T-helper 2 cell treated with Interferon-gamma antibody and Interleukin-4, amounts not matched to agents 5 μg/mL and 100 μg/mL, for 36 hours (primary cell): ENCODE data around the gene VPS35.

Source experiments
- DNase-seq: peaks from one replicate; pipeline ENCODE4 v3.0.0; 2021; ENCODE audit warnings: low spot score
- H3K27ac Mint-ChIP-seq: one replicate; pipeline ENCODE4 v1.8.0; 2021; ENCODE audit warnings: mild to moderate bottlenecking, mixed read lengths
- H3K27me3 Mint-ChIP-seq: one replicate; pipeline ENCODE4 v1.8.0; 2021; ENCODE audit warnings: low read depth, mixed read lengths
- H3K36me3 Mint-ChIP-seq: one replicate; pipeline ENCODE4 v1.8.0; 2021; ENCODE audit warnings: low read depth, mixed read lengths
- H3K4me1 Mint-ChIP-seq: one replicate; pipeline ENCODE4 v1.8.0; 2021; ENCODE audit warnings: low read depth, mixed read lengths
- H3K4me3 Mint-ChIP-seq: one replicate; pipeline ENCODE4 v1.8.0; 2022; ENCODE audit warnings: mild to moderate bottlenecking, moderate library complexity, mixed read lengths
- H3K9me3 Mint-ChIP-seq: one replicate; pipeline ENCODE4 v1.8.0; 2021; ENCODE audit warnings: mixed read lengths

Gene VPS35

GRCh38 chr16:46621934-46622676 lies 66.9 kb downstream of the VPS35 start:
- no peaks in the 10 kb centered on the region for H3K27me3 Mint-ChIP-seq
- H3K27ac Mint-ChIP-seq, result peak overlapping the region; percentile 99
- peaks cover 24% of the 10 kb centered on the region for H3K4me1 Mint-ChIP-seq
- H3K4me3 Mint-ChIP-seq, result peak overlapping the region; percentile 97
- peaks cover 18% of the 10 kb centered on the region for H3K36me3 Mint-ChIP-seq
- DNase-seq, result no peak
- no peaks in the 10 kb centered on the region for H3K9me3 Mint-ChIP-seq

GRCh38 chr16:46621006-46621933 lies 67.7 kb downstream of the VPS35 start, which contains the start of gene SHCBP1:
Gene SHCBP1, minus strand, starts transcription at chr16:46621379. Its CDS starts 20 bp downstream, at chr16:46621359.
- H3K27ac Mint-ChIP-seq, result peak within 1 kb of the TSS; percentile 99
- peak within 1 kb of the TSS; percentile 97 for H3K4me3 Mint-ChIP-seq
- H3K36me3 Mint-ChIP-seq, result peaks cover 22% of the 10 kb centered on the region
- peak; percentile 87 for DNase-seq
- H3K9me3 Mint-ChIP-seq, result no peaks in the 10 kb centered on the region
- peaks cover 25% of the 10 kb centered on the region for H3K4me1 Mint-ChIP-seq
- no peaks in the 10 kb centered on the region for H3K27me3 Mint-ChIP-seq

GRCh38 chr16:46620266-46621005 lies 68.5 kb downstream of the VPS35 start:
- Mint-ChIP-seq H3K36me3 (peaks cover 28% of the 10 kb centered on the region), H3K27me3 (no peaks in the 10 kb centered on the region), H3K4me1 (peaks cover 29% of the 10 kb centered on the region), H3K4me3 (peak overlapping the region; percentile 97), H3K27ac (peak overlapping the region; percentile 99), H3K9me3 (no peaks in the 10 kb centered on the region)
- DNase-seq, result no peak

- no peak for DNase-seq
- Mint-ChIP-seq H3K27ac (peak overlapping the region; percentile 20), H3K27me3 (no peaks in the 10 kb centered on the region), H3K9me3 (no peaks in the 10 kb centered on the region), H3K36me3 (peaks cover 34% of the 10 kb centered on the region), H3K4me3 (no peak overlapping the region), H3K4me1 (peaks cover 32% of the 10 kb centered on the region)
Observed at GRCh38 chr16:46618516-46618915, 70.5 kb downstream of the VPS35 start.

GRCh38 chr16:46614006-46614405 lies 75.0 kb downstream of the VPS35 start:
- H3K27ac Mint-ChIP-seq, result no peak overlapping the region
- H3K9me3 Mint-ChIP-seq, result no peaks in the 10 kb centered on the region
- no peak overlapping the region for H3K4me3 Mint-ChIP-seq
- peaks cover 37% of the 10 kb centered on the region for H3K36me3 Mint-ChIP-seq
- no peaks in the 10 kb centered on the region for H3K27me3 Mint-ChIP-seq
- DNase-seq, result no peak
- H3K4me1 Mint-ChIP-seq, result peaks cover 10% of the 10 kb centered on the region

- Mint-ChIP-seq H3K4me3 (no peak overlapping the region), H3K27ac (no peak overlapping the region), H3K4me1 (peaks cover 8% of the 10 kb centered on the region), H3K9me3 (no peaks in the 10 kb centered on the region), H3K27me3 (no peaks in the 10 kb centered on the region), H3K36me3 (peaks cover 35% of the 10 kb centered on the region)
- DNase-seq, result no peak
Observed at GRCh38 chr16:46613352-46613751, 75.6 kb downstream of the VPS35 start.

GRCh38 chr16:46612121-46612520 lies 76.9 kb downstream of the VPS35 start:
- no peak overlapping the region for H3K4me3 Mint-ChIP-seq
- H3K9me3 Mint-ChIP-seq, result no peaks in the 10 kb centered on the region
- H3K4me1 Mint-ChIP-seq, result peaks cover 8% of the 10 kb centered on the region
- peaks cover 40% of the 10 kb centered on the region for H3K36me3 Mint-ChIP-seq
- no peaks in the 10 kb centered on the region for H3K27me3 Mint-ChIP-seq
- DNase-seq, result no peak
- no peak overlapping the region for H3K27ac Mint-ChIP-seq

- DNase-seq, result no peak
- peaks cover 47% of the 10 kb centered on the region for H3K36me3 Mint-ChIP-seq
Observed at GRCh38 chr16:46607529-46607928, 81.4 kb downstream of the VPS35 start.

GRCh38 chr16:46606231-46606630 lies 82.7 kb downstream of the VPS35 start:
- H3K36me3 Mint-ChIP-seq, result peaks cover 57% of the 10 kb centered on the region
- no peak for DNase-seq
- H3K27me3 Mint-ChIP-seq, result no peaks in the 10 kb centered on the region
- no peaks in the 10 kb centered on the region for H3K4me1 Mint-ChIP-seq
- no peaks in the 10 kb centered on the region for H3K9me3 Mint-ChIP-seq
- no peak overlapping the region for H3K4me3 Mint-ChIP-seq
- no peak overlapping the region for H3K27ac Mint-ChIP-seq

More at GRCh38 chr16:46607529-46607928, 81.4 kb downstream of the VPS35 start:
- H3K4me3 Mint-ChIP-seq, result no peak overlapping the region
- H3K27me3 Mint-ChIP-seq, result no peaks in the 10 kb centered on the region
- no peaks in the 10 kb centered on the region for H3K9me3 Mint-ChIP-seq
- no peak overlapping the region for H3K27ac Mint-ChIP-seq
- H3K4me1 Mint-ChIP-seq, result no peaks in the 10 kb centered on the region
